HCT116 (cell line): ENCODE data around the gene DCP2. TPM values are rescaled to one million over a fixed set of nuclear protein-coding genes. Genes with fewer than 3 reads are reported as not detected.

Experiments
- ATAC-seq: fragments of 200-7000 bp; cut with Tn5 transposase; 2 replicates; pipeline ENCODE4 v1.9.1; 2020; ENCODE audit warnings: mild to moderate bottlenecking, moderate library complexity
- BruUV-seq: library from RNA; stranded (reverse); fragments of 400-500 nt; replicated peaks from 2 replicates; lab custom pipeline; 2021; lab: Mats Ljungman, UMichigan
- CTCF ChIA-PET: fragments of 300-600 bp; sonication (Branson Sonifier 250); formaldehyde crosslinking; loops from one replicate; lab custom pipeline; 2021; ENCODE audit warnings: antibody characterized with exemption; lab: Charles Lee
- POLR2A ChIA-PET: fragments of 300-600, 350-600 bp; sonication (Branson Sonifier 250); formaldehyde crosslinking; loops from one replicate; lab custom pipeline; 2021; ENCODE audit warnings: antibody characterized with exemption; lab: Charles Lee
- RAD21 ChIA-PET, 2 experiments: fragments of 300-600 bp; sonication (Branson Sonifier 250); formaldehyde crosslinking; loops; one replicate each; lab custom pipeline; 2023; ENCODE audit warnings: low total read pairs in 2 of 2; ENCODE audit not compliant: uncharacterized antibody in 2 of 2, unreplicated experiment in 2 of 2, low non-redundant PET in 1 of 2; lab: Charles Lee
- DNase-seq: peaks from one replicate; pipeline ENCODE4 v3.0.0-alpha.2; 2010; ENCODE audit warnings: low read depth, low spot score
- H2AFZ ChIP-seq: fragments of 200-600 bp; shearing (Covaris generic), sonication (generic); 2 replicates; pipeline ENCODE4 v1.6.1; 2017; ENCODE audit warnings: low read depth, mixed run types, mixed read lengths, antibody characterized with exemption, low read length; ENCODE audit not compliant: poor library complexity, severe bottlenecking
- H3K27ac ChIP-seq: 2 replicates; pipeline ENCODE4 v1.5.1; 2012; ENCODE audit warnings: low read depth, low read length
- H3K27me3 ChIP-seq: fragments of 200-600 bp; sonication (generic); 2 replicates; pipeline ENCODE4 v1.6.1; 2016; ENCODE audit warnings: mixed run types, low read length, mixed read lengths; ENCODE audit not compliant: insufficient read depth
- H3K36me3 ChIP-seq, 2 experiments: fragments of 200-500 bp in 1 of 2; fragments of 200-600 bp in 1 of 2; sonication (Bioruptor generic) in 1 of 2; sonication (generic) in 1 of 2; 2 replicates each; pipeline versions ENCODE4 v1.5.1 to v1.6.1; 2014 to 2016; ENCODE audit warnings: low read length in 2 of 2, inconsistent platforms in 1 of 2, mixed read lengths in 1 of 2, mixed run types in 1 of 2; ENCODE audit not compliant: insufficient read depth in 2 of 2, control insufficient read depth in 1 of 2
- H3K4me1 ChIP-seq, 2 experiments: fragments of 200-600 bp in 1 of 2; sonication (generic) in 1 of 2; 2 replicates each; pipeline versions ENCODE4 v1.5.1 to v1.6.1; 2012 to 2017; ENCODE audit warnings: low read length in 2 of 2, inconsistent platforms in 1 of 2, mild to moderate bottlenecking in 1 of 2, mixed read lengths in 1 of 2, mixed run types in 1 of 2, moderate library complexity in 1 of 2; ENCODE audit not compliant: insufficient read depth in 2 of 2, control insufficient read depth in 1 of 2
- H3K4me2 ChIP-seq: fragments of 200-600 bp; sonication (generic); 2 replicates; pipeline ENCODE4 v1.6.1; 2017; ENCODE audit warnings: mixed run types, low read length, mixed read lengths
- H3K4me3 ChIP-seq, 2 experiments: fragments of 200-600 bp in 1 of 2; sonication (generic) in 1 of 2; replicated peaks in 1 of 2; 2 replicates each; pipeline ENCODE4 v1.5.1; 2011 to 2016; ENCODE audit warnings: low read length in 2 of 2, control low read depth in 1 of 2, low read depth in 1 of 2, mild to moderate bottlenecking in 1 of 2, mixed read lengths in 1 of 2, mixed run types in 1 of 2
- H3K79me2 ChIP-seq: fragments of 200-600 bp; sonication (generic); 2 replicates; pipeline ENCODE4 v1.6.1; 2017; ENCODE audit warnings: mild to moderate bottlenecking, mixed run types, low read length, moderate library complexity, mixed read lengths; ENCODE audit not compliant: insufficient read depth
- H3K9ac ChIP-seq: fragments of 200-600 bp; sonication (generic); 2 replicates; pipeline ENCODE4 v1.6.1; 2016; ENCODE audit warnings: low read length, mixed read lengths
- H3K9me2 ChIP-seq: fragments of 200-600 bp; sonication (generic), shearing (Covaris generic); 2 replicates; pipeline ENCODE4 v1.6.1; 2017; ENCODE audit warnings: mixed run types, mild to moderate bottlenecking, moderate library complexity; ENCODE audit not compliant: insufficient read depth
- H3K9me3 ChIP-seq, 2 experiments: fragments of 200-500 bp in 1 of 2; fragments of 200-600 bp in 1 of 2; sonication (Bioruptor generic) in 1 of 2; sonication (generic) in 1 of 2; 2 replicates each; pipeline ENCODE4 v1.6.1; 2014 to 2017; ENCODE audit warnings: low read length in 2 of 2, mixed read lengths in 2 of 2, inconsistent platforms in 1 of 2, low read depth in 1 of 2, mild to moderate bottlenecking in 1 of 2, mixed run types in 1 of 2, moderate library complexity in 1 of 2; ENCODE audit not compliant: control insufficient read depth in 1 of 2, insufficient read depth in 1 of 2
- H4K20me1 ChIP-seq: fragments of 200-600 bp; sonication (generic), shearing (Covaris generic); 2 replicates; pipeline ENCODE4 v1.6.1; 2017; ENCODE audit warnings: mixed run types, mild to moderate bottlenecking, moderate library complexity; ENCODE audit not compliant: insufficient read depth
- ATF3 ChIP-seq: IDR thresholded peaks from 2 replicates; pipeline ENCODE4 v1.6.1; 2012
- CEBPB ChIP-seq: IDR thresholded peaks from 2 replicates; pipeline ENCODE4 v1.6.1; 2012; ENCODE audit warnings: low read depth
- CTCF ChIP-seq, 3 experiments: fragments of 200-600 bp in 1 of 3; sonication (generic) in 1 of 3; IDR thresholded peaks in 2 of 3; conservative IDR thresholded peaks in 1 of 3; 2 replicates each; pipeline ENCODE4 v1.5.1; 2012 to 2017; ENCODE audit warnings: low read depth in 2 of 3, low read length in 2 of 3, antibody characterized with exemption in 1 of 3, borderline replicate concordance in 1 of 3, control low read depth in 1 of 3, mild to moderate bottlenecking in 1 of 3, mixed read lengths in 1 of 3, mixed run types in 1 of 3, moderate library complexity in 1 of 3; ENCODE audit not compliant: insufficient read depth in 1 of 3
- EZH2phosphoT487 ChIP-seq: fragments of 200-600 bp; IDR thresholded peaks from 2 replicates; pipeline ENCODE4 v1.6.1; 2018; ENCODE audit warnings: antibody characterized with exemption, borderline replicate concordance
- RAD21 ChIP-seq: IDR thresholded peaks from 2 replicates; pipeline ENCODE4 v1.6.1; 2012; ENCODE audit warnings: low read depth, mild to moderate bottlenecking
- REST ChIP-seq: IDR thresholded peaks from 2 replicates; pipeline ENCODE4 v1.6.1; 2012; ENCODE audit warnings: low read depth
- SRF ChIP-seq: IDR thresholded peaks from 2 replicates; pipeline ENCODE4 v1.6.1; 2012; ENCODE audit warnings: low read depth
- YY1 ChIP-seq: IDR thresholded peaks from 2 replicates; pipeline ENCODE4 v1.6.1; 2011; ENCODE audit warnings: low read length, low read depth, moderate library complexity, mild to moderate bottlenecking; ENCODE audit not compliant: insufficient replicate concordance; ENCODE audit errors: extremely low read depth
- ZBTB33 ChIP-seq: IDR thresholded peaks from 2 replicates; pipeline ENCODE4 v1.6.1; 2011; ENCODE audit warnings: mild to moderate bottlenecking, low read length, moderate library complexity; ENCODE audit not compliant: insufficient replicate concordance; ENCODE audit errors: extremely low read depth
- intact Hi-C: fragments of 100-400 bp; cut with micrococcal nuclease; formaldehyde crosslinking; loops from 2 replicates; pipeline ENCODE4 v1.10.0; 2022
- total RNA-seq: library from RNA; stranded (reverse); gene quantifications from one replicate; pipeline ENCODE4 v1.2.1, GENCODE V29; 2021; ENCODE audit not compliant: unreplicated experiment

Gene DCP2
- total RNA-seq, 1 experiment from 2014 or later, result 57.1 TPM

GRCh38 chr5:112973036-112973435 lies 3.6 kb upstream of the DCP2 start:
- H3K4me1 ChIP-seq, result peaks cover 4 to 15% of the 10 kb centered on the region in 2 experiments; a peak in 3 of 4 replicates
- TF ChIP-seq CTCF (IDR thresholded peaks at IDR 0.05 in 2 of 3, conservative IDR thresholded peaks at IDR 0.05 in 1 of 3; ENCODE audit: borderline replicate concordance in 1 of 3, insufficient read depth in 1 of 3, low read depth in 2 of 3, low read length in 2 of 3), result no peak
- no peak for TF ChIP-seq EZH2phosphoT487
- no peak for TF ChIP-seq YY1
- TF ChIP-seq REST, result no peak
- TF ChIP-seq CEBPB, result no peak
- no peak for TF ChIP-seq ATF3
- TF ChIP-seq SRF, result no peak
- TF ChIP-seq ZBTB33, result no peak
- TF ChIP-seq RAD21, result no peak
- no peaks in the 10 kb centered on the region for H3K27me3 ChIP-seq
- ATAC-seq (no peak), DNase-seq (no peak)
- H3K9me2 ChIP-seq, result no peaks in the 10 kb centered on the region
- intact Hi-C loops, result no loop called here
- peaks cover 15% of the 10 kb centered on the region for H3K79me2 ChIP-seq
- RAD21 ChIA-PET, result no interaction called here
- H2AFZ ChIP-seq, result no peak overlapping the region
- POLR2A ChIA-PET, result no interaction called here
- no peak overlapping the region for H3K4me2 ChIP-seq
- no TSS peak for BruUV-seq
- H3K9ac ChIP-seq, result no peak overlapping the region
- no peak overlapping the region for H3K4me3 ChIP-seq
- no peaks in the 10 kb centered on the region for H3K36me3 ChIP-seq
- CTCF ChIA-PET, result no interaction called here
- no peaks in the 10 kb centered on the region for H4K20me1 ChIP-seq
- H3K27ac ChIP-seq, result no peak overlapping the region
- H3K9me3 ChIP-seq, result no peaks in the 10 kb centered on the region
